ENCODE measurements around the gene MEIOB.

DNA sequence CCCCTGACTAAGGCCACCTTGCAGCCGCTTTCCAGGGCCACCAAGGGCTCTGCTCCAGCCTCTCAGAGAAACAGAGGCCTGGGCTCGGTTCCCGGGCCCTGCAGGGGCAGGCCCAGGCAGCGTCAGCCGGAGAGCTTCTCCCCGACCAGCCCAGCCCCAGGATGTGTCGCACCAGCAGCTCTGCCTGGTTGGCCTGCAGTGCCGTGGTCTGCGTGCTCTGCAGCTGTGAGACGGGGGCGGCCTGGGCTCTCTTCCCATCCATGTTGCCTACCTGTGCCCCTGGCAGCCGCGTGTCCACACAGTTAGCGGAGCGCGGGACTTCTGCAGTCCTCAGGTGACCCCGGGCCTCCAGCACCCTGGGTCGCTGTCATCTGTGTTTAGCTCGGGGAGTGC lies 83.3 kb downstream of the MEIOB start:
- TF ChIP-seq CTCF (conservative IDR thresholded peaks at IDR 0.05) (no peak), EZH2 (IDR thresholded peaks at IDR 0.05; ENCODE audit: low read depth) (no peak)
